Measurements from ENCODE around the gene NOXO1. TPM values are rescaled to one million over a fixed set of nuclear protein-coding genes. Genes with fewer than 3 reads are reported as not detected.

The NOXO1 gene
- total RNA-seq, 4 donors from 2014 or later, result not detected

- DNase-seq (ENCODE audit: low spot score), result no peak
- TF ChIP-seq, protein P1, sequence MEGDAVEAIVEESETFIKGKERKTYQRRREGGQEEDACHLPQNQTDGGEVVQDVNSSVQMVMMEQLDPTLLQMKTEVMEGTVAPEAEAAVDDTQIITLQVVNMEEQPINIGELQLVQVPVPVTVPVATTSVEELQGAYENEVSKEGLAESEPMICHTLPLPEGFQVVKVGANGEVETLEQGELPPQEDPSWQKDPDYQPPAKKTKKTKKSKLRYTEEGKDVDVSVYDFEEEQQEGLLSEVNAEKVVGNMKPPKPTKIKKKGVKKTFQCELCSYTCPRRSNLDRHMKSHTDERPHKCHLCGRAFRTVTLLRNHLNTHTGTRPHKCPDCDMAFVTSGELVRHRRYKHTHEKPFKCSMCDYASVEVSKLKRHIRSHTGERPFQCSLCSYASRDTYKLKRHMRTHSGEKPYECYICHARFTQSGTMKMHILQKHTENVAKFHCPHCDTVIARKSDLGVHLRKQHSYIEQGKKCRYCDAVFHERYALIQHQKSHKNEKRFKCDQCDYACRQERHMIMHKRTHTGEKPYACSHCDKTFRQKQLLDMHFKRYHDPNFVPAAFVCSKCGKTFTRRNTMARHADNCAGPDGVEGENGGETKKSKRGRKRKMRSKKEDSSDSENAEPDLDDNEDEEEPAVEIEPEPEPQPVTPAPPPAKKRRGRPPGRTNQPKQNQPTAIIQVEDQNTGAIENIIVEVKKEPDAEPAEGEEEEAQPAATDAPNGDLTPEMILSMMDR (IDR thresholded peaks at IDR 0.05), result no peak
- ATAC-seq (ENCODE audit: low FRiP score), result no peak
Observed at GRCh38 chr16:1992704-1993317, 11.5 kb upstream of the NOXO1 start.

- ATAC-seq (ENCODE audit: low FRiP score) (peak; percentile 74), DNase-seq (ENCODE audit: low spot score) (peak; percentile 89)
- TF ChIP-seq, protein P1 (IDR thresholded peaks at IDR 0.05), result no peak
Observed at GRCh38 chr16:1991948-1992703, 10.9 kb upstream of the NOXO1 start.

- DNase-seq (ENCODE audit: low spot score), result no peak
- ATAC-seq (ENCODE audit: low FRiP score), result no peak
- TF ChIP-seq, protein P1 (IDR thresholded peaks at IDR 0.05), result no peak
Observed at GRCh38 chr16:1991588-1991947, 10.3 kb upstream of the NOXO1 start.

GRCh38 chr16:1991135-1991551, 9.9 kb upstream of the NOXO1 start:
- ATAC-seq (ENCODE audit: low FRiP score) (no peak), DNase-seq (ENCODE audit: low spot score) (no peak)
- TF ChIP-seq, protein P1 (IDR thresholded peaks at IDR 0.05), result no peak

- ATAC-seq (ENCODE audit: low FRiP score) (no peak), DNase-seq (ENCODE audit: low spot score) (no peak)
- TF ChIP-seq, protein P1 (IDR thresholded peaks at IDR 0.05), result no peak
Observed at GRCh38 chr16:1990351-1991134, 9.3 kb upstream of the NOXO1 start.

DNA sequence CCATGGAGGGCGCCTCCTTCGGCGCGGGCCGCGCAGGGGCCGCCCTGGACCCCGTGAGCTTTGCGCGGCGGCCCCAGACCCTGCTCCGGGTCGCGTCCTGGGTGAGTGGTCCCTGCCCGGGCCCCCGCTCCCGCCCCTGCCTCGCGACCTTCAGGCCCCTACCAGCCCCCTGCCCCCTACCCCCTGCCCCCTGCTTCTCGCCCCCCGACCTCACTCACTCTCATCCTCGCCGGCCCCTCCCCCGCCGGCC, 8.8 kb upstream of the NOXO1 start:
- ATAC-seq (ENCODE audit: low FRiP score) (no peak), DNase-seq (ENCODE audit: low spot score) (no peak)
- TF ChIP-seq, protein P1 (IDR thresholded peaks at IDR 0.05), result no peak

Measured in omental fat pad (tissue), 4 donors.